Activated CD4-positive, alpha-beta T cell treated with anti-CD3 and anti-CD28 coated beads, Interleukin-2, amount 10 ng/mL, durations not matched to agents 7 days and 5 days (primary cell): ENCODE results near the gene TMC7. TPM values are rescaled to one million over a fixed set of nuclear protein-coding genes. Genes with fewer than 3 reads are reported as not detected.
"Not testable (repeated sequence)": the region's sequence is repeated elsewhere in the genome, so short reads cannot be mapped to it uniquely, and the experiment has no call there.

Experiments used
- CTCF ChIA-PET: fragments of 350-600 bp; sonication (Branson Sonifier 250); formaldehyde crosslinking; loops from one replicate; lab custom pipeline; 2021; ENCODE audit warnings: antibody characterized with exemption; lab: Charles Lee
- POLR2A ChIA-PET: fragments of 350-600 bp; sonication (Branson Sonifier 250); formaldehyde crosslinking; loops from one replicate; lab custom pipeline; 2021; ENCODE audit warnings: antibody characterized with exemption; lab: Charles Lee
- DNase-seq: peaks from one replicate; pipeline ENCODE4 v3.0.0-alpha.2; 2020
- H3K27ac Mint-ChIP-seq: one replicate; pipeline ENCODE4 v1.8.0; 2021; ENCODE audit warnings: mild to moderate bottlenecking, moderate library complexity, mixed read lengths
- H3K27me3 Mint-ChIP-seq: one replicate; pipeline ENCODE4 v1.8.0; 2021; ENCODE audit warnings: mixed read lengths
- H3K36me3 Mint-ChIP-seq: one replicate; pipeline ENCODE4 v1.8.0; 2021; ENCODE audit warnings: low read depth, mixed read lengths
- H3K4me1 Mint-ChIP-seq: one replicate; pipeline ENCODE4 v1.8.0; 2021; ENCODE audit warnings: mixed read lengths
- H3K4me3 Mint-ChIP-seq: one replicate; pipeline ENCODE4 v1.8.0; 2021; ENCODE audit warnings: mild to moderate bottlenecking, moderate library complexity, mixed read lengths
- H3K9me3 Mint-ChIP-seq: one replicate; pipeline ENCODE4 v1.8.0; 2021; ENCODE audit warnings: mixed read lengths
- total RNA-seq, 2 experiments: library from RNA; stranded (reverse); gene quantifications; one replicate each; pipeline ENCODE4 v1.2.3, GENCODE V29; 2021

Gene TMC7
- total RNA-seq, 2 experiments from 2014 or later = not detected

DNA sequence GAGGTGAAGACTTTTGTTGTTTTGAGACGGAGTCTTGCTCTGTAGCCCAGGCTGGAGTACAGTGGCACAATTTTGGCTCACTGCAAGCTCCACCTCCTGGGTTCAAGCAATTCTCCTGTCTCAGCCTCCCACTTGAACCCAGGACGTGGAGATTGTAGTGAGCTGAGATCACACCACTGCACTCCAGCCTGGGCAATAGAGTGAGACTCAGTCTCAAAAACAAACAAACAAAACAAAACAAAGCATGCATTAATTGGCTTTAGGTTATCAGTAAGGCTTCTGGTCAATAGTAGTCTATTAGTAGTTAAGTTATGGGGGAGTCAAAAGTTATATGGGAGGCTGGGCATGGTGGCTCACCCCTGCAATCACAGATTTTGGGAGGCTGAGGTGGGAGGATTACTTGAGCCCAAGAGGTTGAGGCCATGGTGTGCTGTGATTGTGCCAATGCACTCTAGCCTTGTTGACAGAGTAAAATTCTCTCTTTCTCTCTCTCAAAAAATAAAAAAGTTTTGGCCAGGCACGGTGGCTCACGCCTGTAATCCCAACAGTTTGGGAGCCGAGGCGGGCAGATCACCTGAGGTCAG lies 27.0 kb upstream of the TMC7 start:
- H3K27me3 Mint-ChIP-seq, H3K9me3 Mint-ChIP-seq, CTCF ChIA-PET, H3K36me3 Mint-ChIP-seq, H3K4me1 Mint-ChIP-seq, POLR2A ChIA-PET, DNase-seq: not testable (repeated sequence)
- Mint-ChIP-seq H3K27ac (peak overlapping the region; percentile 42), H3K4me3 (peak overlapping the region; percentile 3)

DNA sequence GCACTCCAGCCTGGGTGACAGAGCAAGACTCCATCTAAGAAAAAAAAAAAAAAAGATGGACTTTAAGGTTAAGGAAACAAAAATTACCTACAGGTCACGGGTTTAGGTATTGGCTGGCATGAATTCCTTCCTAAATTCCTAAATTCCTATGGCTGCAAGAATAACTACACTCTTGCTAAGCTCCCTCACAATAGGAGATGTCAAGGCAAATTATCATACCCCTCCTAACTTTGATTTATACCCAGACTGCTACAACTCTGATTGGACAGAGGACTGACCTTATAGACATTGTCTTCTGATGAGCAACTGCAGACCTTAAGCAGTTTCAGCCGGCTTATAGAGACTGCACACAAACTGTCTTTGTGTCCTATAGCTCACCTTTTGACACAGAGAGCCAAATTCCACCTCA lies 25.1 kb upstream of the TMC7 start:
- H3K4me1 Mint-ChIP-seq = peaks cover 9% of the 10 kb centered on the region

DNA sequence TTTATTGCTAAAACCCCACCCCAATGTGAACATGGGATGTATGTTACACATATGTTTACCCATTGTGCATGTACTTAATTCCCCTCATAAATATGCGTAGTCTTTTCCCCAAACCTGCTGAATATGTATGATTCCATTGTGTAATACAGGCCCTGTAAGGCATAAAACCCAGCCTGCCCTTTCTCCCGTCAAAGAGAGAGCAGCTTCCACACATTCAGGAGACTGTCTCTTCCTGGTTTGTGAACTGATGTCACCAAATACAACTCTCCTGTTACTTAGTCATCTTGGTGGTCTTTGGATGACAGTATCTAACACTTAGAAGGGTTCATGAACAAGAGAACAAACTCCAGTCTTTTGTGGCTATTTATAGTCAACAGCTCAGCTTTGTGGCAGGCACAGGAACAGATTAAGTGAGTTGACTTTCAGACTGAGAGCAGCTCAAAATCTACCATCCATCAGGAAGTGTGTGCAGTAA lies 24.7 kb upstream of the TMC7 start:
- no peak overlapping the region for H3K4me3 Mint-ChIP-seq
- CTCF ChIA-PET = interaction anchor here (0.7 to 1.2 kb wide), 3 partner anchors 140 to 565 kb away, joined by 3 to 4 read pairs (median 4); partner anchors contain the start of gene ARL6IP1
- H3K27me3 Mint-ChIP-seq = peaks cover 4% of the 10 kb centered on the region
- no peaks in the 10 kb centered on the region for H3K36me3 Mint-ChIP-seq
- DNase-seq = no peak
- peaks cover 9% of the 10 kb centered on the region for H3K4me1 Mint-ChIP-seq
- no peaks in the 10 kb centered on the region for H3K9me3 Mint-ChIP-seq
- H3K27ac Mint-ChIP-seq = no peak overlapping the region
- POLR2A ChIA-PET = no interaction called here

More for the DNA sequence above, 25.1 kb upstream of the TMC7 start:
- Mint-ChIP-seq H3K27me3 (peaks cover 4% of the 10 kb centered on the region), H3K36me3 (no peaks in the 10 kb centered on the region), H3K27ac (no peak overlapping the region), H3K4me3 (no peak overlapping the region), H3K9me3 (no peaks in the 10 kb centered on the region)
- no peak for DNase-seq
- ChIA-PET CTCF (interaction anchor here (0.6 to 1.2 kb wide), 6 partner anchors 11 to 600 kb away, joined by 3 to 4 read pairs (median 3); partner anchors contain the start of gene ARL6IP1), POLR2A (no interaction called here)

DNA sequence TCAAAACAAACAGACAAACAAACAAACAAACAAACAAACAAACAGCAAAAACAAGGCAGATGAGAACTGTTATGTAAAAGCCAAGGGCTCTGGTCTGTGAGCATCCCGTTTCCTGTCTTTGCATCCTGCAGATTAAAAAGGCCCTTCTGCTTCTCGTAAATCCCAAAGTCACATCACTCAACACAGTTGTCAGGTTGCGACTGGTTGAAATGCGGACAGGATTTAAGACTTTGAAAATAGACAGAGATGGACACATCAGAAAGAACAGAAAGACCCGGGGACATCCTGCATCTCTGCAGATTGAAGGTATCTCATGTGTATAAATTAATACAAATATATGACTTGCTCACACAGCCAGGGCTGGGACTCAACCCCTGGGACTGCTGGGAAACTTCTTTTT lies 18.2 kb upstream of the TMC7 start:
- ChIA-PET POLR2A (no interaction called here), CTCF (interaction anchor here (2.3 kb wide), 1 partner anchor 164 kb away, joined by 6 read pairs; the partner anchor contains the start of gene ARL6IP1)
- no peak for DNase-seq
- Mint-ChIP-seq H3K27ac (no peak overlapping the region), H3K36me3 (no peaks in the 10 kb centered on the region), H3K9me3 (no peaks in the 10 kb centered on the region), H3K4me3 (no peak overlapping the region), H3K27me3 (peaks cover 4% of the 10 kb centered on the region), H3K4me1 (peaks cover 6% of the 10 kb centered on the region)

DNA sequence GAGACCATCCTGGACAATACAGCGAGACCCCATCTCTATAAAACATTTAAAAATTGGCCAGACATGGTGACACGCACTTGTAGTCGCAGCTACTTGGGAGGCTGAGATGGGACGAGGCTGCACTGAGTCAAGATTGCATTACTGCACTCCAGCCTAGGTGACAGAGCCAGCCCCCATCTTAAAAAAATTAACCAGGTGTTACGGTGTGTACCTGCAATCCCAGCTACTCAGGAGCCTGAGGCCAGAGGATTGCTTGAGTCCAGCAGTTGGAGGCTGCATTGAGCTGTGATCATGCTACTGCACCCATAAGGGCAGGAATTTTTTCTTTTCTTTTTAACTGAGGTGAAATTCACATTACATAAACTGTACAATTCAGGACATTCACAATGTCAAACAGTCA lies 16.9 kb upstream of the TMC7 start:
- Mint-ChIP-seq H3K27ac (no peak overlapping the region), H3K4me3 (no peak overlapping the region), H3K27me3 (no peaks in the 10 kb centered on the region), H3K9me3 (no peaks in the 10 kb centered on the region), H3K4me1 (peaks cover 6% of the 10 kb centered on the region), H3K36me3 (no peaks in the 10 kb centered on the region)
- ChIA-PET POLR2A (no interaction called here), CTCF (interaction anchor here (1.6 kb wide), 1 partner anchor 9 kb away, joined by 3 read pairs; no protein-coding TSS in a partner anchor)
- DNase-seq = no peak

DNA sequence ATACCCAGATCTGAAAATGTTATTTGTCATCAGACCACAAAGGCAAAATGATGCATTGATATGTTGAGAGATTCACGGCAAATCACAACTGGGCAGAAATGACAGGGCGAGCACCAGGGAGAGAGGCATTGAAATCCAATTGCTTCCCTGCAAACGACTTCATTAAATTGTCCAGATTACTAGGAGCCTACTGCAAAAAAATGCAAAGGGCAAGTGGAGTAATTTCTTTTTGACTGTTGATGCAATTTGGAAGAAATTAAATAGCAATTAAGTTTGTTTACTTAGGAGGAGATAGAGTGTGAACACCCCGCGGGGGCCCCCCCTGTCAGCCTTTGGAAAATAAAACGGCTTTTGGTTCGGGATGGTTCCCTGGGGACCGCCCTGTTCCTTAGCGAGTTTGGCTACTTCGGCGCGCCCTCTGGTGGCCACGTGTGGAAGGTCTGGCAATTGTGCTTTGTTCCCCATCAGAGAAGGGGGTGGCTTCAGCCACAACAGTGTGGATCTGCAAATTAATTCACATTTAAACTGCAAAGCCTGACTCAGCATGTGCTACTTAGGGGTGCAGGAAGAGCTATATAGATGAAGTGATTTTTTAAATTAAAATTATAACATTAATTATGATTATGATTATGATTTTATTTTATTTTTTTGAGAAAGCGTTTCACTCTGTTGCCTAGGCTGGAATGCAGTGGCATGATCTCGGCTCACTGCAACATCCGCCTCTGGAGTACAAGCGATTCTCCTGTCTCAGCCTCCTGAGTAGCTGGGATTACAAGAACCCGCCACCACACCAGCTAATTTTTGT lies 14.5 kb upstream of the TMC7 start:
- Mint-ChIP-seq H3K27ac (no peak overlapping the region), H3K4me3 (peak overlapping the region; percentile 17), H3K4me1 (peaks cover 6% of the 10 kb centered on the region), H3K27me3 (no peaks in the 10 kb centered on the region), H3K9me3 (no peaks in the 10 kb centered on the region), H3K36me3 (no peaks in the 10 kb centered on the region)
- DNase-seq = peak; percentile 81
- ChIA-PET CTCF (interaction anchor here (1.5 kb wide), 1 partner anchor 11 kb away, joined by 3 read pairs; no protein-coding TSS in a partner anchor), POLR2A (no interaction called here)

DNA sequence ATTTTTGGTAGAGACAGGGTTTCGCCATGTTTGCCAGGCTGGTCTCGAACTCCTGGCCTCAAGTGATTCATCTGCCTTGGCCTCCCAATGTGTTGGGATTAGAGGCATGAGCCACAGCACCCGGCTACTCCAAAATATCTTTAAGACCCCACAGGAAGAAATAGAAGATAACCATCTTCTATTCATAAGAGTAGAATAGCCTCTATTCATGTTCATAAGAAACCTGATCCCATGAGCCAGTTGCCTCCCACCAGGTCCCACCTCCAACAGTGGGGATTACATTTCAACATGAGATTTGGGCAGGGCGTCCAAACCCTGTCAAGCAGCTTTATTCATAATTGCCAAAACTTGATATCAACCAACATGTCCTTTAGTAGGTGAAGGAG lies 13.9 kb upstream of the TMC7 start:
- H3K27me3 Mint-ChIP-seq = no peaks in the 10 kb centered on the region
- H3K4me3 Mint-ChIP-seq = no peak overlapping the region
- H3K9me3 Mint-ChIP-seq = no peaks in the 10 kb centered on the region
- POLR2A ChIA-PET = no interaction called here
- H3K36me3 Mint-ChIP-seq = no peaks in the 10 kb centered on the region
- no peak for DNase-seq
- H3K4me1 Mint-ChIP-seq = peaks cover 6% of the 10 kb centered on the region
- CTCF ChIA-PET = interaction anchor here (1.5 kb wide), 1 partner anchor 12 kb away, joined by 3 read pairs; no protein-coding TSS in a partner anchor
- no peak overlapping the region for H3K27ac Mint-ChIP-seq

DNA sequence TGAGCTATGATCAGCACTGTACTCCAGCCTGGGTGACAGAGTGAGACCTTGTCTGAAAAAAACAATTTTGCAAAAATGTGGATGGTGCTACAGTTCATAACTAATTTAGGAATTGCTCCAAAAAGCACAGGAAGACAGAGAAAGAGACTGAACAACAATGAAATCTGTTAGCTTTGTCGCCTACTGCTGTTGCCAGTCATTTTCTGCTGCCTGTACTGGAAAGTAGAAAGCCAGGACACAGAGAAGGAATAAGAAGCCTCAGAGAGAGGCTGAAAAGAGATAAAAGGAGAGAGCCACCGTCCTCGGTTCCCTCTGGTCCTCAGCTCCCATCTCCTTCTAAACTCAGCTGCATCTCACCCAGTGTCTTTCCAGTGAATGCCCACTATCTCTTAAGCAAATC lies 8.6 kb upstream of the TMC7 start:
- H3K36me3 Mint-ChIP-seq = no peaks in the 10 kb centered on the region
- H3K27me3 Mint-ChIP-seq = peaks cover 11% of the 10 kb centered on the region
- no peaks in the 10 kb centered on the region for H3K4me1 Mint-ChIP-seq
- no peak for DNase-seq
- CTCF ChIA-PET = interaction anchor here (1.0 kb wide), 1 partner anchor 17 kb away, joined by 3 read pairs; no protein-coding TSS in a partner anchor
- no peaks in the 10 kb centered on the region for H3K9me3 Mint-ChIP-seq
- POLR2A ChIA-PET = no interaction called here
- no peak overlapping the region for H3K27ac Mint-ChIP-seq
- no peak overlapping the region for H3K4me3 Mint-ChIP-seq

DNA sequence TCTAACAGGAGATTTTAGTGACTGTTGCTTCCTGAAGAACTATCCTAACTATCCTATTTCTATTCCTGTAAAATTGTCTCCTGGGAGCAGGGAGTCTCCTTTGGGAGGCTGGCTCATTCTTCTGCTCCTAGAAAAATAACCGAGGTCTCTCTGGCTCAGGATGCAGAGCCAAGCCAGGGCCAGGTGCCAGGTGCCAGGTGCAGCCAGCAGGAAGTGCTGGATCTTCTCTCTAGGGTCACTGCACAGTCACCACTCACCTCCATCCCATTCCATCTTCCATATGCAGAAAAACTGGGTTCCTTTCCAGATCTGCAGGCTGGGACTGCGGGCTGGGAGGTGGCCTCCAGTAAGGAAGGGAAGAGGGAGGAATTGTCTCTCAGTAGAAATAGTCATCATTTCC lies 3.8 kb upstream of the TMC7 start:
- no peaks in the 10 kb centered on the region for H3K36me3 Mint-ChIP-seq
- DNase-seq = no peak
- POLR2A ChIA-PET = no interaction called here
- CTCF ChIA-PET = interaction anchor here (1.2 kb wide), 1 partner anchor 40 kb away, joined by 3 read pairs; no protein-coding TSS in a partner anchor
- H3K27ac Mint-ChIP-seq = no peak overlapping the region
- H3K27me3 Mint-ChIP-seq = peaks cover 39% of the 10 kb centered on the region
- no peaks in the 10 kb centered on the region for H3K9me3 Mint-ChIP-seq
- H3K4me1 Mint-ChIP-seq = peaks cover 1% of the 10 kb centered on the region
- no peak overlapping the region for H3K4me3 Mint-ChIP-seq

DNA sequence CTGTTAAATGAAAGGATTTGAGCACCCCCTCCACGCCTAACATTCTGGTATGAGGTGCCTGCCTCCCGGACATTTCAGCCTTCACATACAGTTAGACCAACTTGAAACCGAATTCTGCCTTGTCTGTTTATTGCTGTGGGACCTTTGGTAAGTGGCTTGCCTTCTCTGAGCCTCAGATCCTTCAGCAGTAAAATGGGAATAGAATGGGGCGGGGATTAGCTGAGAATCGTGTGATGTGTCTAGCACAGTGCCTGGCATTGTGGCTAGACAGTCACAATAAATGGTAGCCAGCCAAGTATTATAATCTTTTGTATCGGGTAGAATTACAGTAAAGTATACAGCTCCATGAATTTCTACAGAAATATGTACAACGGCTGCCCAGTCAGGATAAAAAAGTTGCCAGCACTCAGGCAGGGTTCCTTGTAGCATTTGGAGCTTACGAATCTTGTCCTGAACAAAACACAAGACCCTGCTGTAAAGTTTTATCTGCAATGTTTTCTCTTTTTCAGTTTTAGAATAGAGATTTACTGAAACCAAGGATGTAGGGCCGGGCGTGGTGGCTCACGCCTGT lies 786 bp downstream of the TMC7 start:
- no peak overlapping the region for H3K4me3 Mint-ChIP-seq
- H3K36me3 Mint-ChIP-seq = no peaks in the 10 kb centered on the region
- ChIA-PET POLR2A (no interaction called here), CTCF (no interaction called here)
- H3K27ac Mint-ChIP-seq = no peak overlapping the region
- peaks cover 1% of the 10 kb centered on the region for H3K4me1 Mint-ChIP-seq
- H3K27me3 Mint-ChIP-seq = peaks cover 40% of the 10 kb centered on the region
- H3K9me3 Mint-ChIP-seq = no peaks in the 10 kb centered on the region
- DNase-seq = no peak

DNA sequence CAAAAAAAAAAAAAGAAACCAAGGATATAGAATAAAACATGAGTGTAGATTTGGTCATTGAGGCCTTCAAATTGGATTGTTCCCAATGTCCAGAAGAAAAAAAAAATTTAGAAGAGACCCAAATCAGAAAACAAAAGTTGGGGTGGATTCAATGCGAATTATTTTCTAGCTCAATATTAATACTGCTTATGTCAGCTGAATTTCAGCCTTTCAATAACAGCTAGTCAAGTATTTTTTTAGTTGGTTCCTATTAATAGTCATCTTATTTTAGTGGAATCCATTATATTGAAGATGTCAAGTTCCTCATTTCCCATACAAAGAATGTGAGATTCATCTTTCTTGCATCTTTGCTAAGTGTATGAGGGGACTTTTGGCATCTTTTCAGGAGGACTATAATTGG lies 1.5 kb downstream of the TMC7 start:
- POLR2A ChIA-PET, H3K9me3 Mint-ChIP-seq, DNase-seq, H3K4me3 Mint-ChIP-seq, CTCF ChIA-PET, H3K27ac Mint-ChIP-seq, H3K36me3 Mint-ChIP-seq, H3K4me1 Mint-ChIP-seq: not testable (repeated sequence)
- peaks cover 33% of the 10 kb centered on the region for H3K27me3 Mint-ChIP-seq

DNA sequence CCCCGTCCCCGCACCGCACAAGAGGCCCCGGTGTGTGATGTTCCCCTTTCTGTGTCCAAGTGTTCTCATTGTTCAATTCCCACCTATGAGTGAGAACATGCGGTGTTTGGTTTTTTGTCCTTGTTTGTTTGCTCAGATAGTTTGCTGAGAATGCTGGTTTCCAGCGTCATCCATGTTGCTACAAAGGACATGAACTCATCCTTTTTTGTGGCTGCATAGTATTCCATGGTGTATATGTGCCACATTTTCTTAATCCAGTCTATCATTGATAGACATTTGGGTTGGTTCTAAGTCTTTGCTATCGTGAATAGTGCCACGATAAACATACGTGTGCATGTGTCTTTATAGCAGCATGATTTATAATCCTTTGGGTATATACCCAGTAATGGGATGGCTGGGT lies 8.0 kb downstream of the TMC7 start:
- H3K27ac Mint-ChIP-seq, DNase-seq, CTCF ChIA-PET, H3K4me3 Mint-ChIP-seq, H3K9me3 Mint-ChIP-seq, H3K4me1 Mint-ChIP-seq, POLR2A ChIA-PET, H3K27me3 Mint-ChIP-seq, H3K36me3 Mint-ChIP-seq: not testable (repeated sequence)

DNA sequence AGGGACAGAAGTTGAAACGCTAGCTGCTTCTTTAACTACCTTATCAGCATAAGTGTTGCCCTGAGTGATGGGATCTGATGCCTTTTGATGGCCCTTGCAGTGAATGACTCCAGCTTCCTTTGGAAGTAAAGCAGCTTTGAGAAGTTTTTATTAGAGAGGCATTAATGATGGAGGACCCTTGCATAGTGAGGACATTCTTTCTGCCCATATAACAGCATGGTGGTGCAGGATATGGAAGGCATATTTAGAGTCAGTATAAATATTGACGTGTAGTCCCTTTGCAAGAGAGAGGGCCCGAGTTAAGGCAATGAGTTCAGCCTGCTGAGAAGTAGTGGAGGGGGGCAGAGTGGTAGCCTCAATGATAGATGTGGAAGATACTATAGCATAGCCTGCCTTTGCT lies 9.8 kb downstream of the TMC7 start:
- H3K4me1 Mint-ChIP-seq, H3K27ac Mint-ChIP-seq, CTCF ChIA-PET, DNase-seq, POLR2A ChIA-PET, H3K9me3 Mint-ChIP-seq, H3K36me3 Mint-ChIP-seq, H3K4me3 Mint-ChIP-seq, H3K27me3 Mint-ChIP-seq: not testable (repeated sequence)
